ENCODE results near the gene ARHGAP10.
"Not testable (repeated sequence)": the region's sequence is repeated elsewhere in the genome, so short reads cannot be mapped to it uniquely, and the experiment has no call there.

ARHGAP10 gene

DNA sequence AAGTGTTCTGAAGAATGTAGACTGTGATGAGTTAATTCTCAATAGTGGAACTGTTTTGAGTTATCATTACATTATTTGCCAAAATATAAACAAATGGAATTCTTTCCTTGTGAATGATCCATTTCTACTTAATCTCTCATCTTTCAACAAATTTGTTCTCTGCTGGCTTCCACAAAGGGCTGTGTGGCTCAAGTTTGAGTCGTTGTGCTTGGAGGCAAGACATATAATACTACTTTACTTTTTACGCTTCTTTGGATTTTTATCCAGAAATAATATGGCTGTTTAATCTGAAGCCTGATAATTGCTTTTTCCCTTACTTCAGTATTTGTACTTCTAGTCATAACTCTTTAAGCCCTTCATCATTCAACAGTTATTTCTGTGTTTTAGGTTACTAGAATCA is 169.5 kb downstream of the ARHGAP10 start:
- peak; percentile 16 for DNase-seq (ENCODE audit: low read depth)

DNA sequence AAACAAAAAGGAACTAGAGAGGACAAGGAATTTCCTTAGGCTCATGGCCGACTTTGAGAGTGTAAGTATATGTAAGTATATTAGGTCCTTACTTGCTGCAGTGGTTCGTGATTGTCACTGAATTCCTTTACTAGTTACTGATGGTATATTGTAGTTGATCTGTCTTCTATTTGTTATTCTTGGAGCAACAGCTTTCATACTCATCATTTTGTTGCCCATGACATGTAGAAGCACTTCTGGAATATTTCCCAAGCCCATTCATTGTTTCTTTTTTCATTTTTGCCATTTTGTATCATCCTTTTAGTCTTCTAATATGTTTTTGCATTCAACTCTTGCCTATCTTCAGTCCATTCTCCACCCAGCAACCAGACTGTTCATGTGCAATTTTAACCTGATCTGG is 170.0 kb downstream of the ARHGAP10 start:
- peak; percentile 36 for DNase-seq (ENCODE audit: low read depth)

DNA sequence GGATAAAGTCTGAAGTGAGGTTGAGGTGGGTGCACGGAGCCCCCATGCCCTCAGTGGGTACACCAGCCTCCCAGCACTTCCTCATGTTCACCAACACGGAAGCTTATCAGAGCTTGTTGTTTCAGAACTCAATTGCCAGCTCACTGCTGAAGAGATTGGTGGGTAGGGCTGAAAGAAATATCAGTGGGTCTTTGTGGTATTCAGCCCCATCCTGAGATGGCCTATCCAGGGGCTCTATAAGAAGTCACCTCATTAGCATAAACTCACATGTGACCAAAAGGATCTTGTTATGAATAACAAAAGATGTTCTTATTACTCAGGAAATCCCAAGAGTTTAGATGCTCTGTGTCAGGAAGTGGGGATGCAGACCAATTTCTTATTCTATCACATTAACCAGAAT is 177.3 kb downstream of the ARHGAP10 start:
- DNase-seq (ENCODE audit: low read depth): no peak

DNA sequence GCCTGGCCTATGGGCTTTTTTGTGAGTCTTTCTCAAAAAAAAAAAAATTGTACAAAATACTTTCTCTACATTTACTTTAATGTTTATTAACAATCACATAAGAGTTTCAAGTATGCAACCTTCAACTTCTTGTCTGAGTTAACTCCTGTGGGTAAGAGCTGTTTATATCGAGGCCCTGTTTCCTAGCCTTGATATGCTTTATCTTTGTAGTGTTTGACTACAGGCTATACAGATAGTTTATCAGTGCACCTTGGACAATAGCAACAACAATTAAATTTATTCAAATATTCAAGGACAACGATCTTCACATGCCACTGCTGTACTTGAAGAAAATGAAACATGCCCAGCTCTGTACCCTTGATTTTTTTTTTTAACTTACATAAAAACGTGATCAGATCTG is 178.4 kb downstream of the ARHGAP10 start:
- no peak for DNase-seq (ENCODE audit: low read depth)

DNA sequence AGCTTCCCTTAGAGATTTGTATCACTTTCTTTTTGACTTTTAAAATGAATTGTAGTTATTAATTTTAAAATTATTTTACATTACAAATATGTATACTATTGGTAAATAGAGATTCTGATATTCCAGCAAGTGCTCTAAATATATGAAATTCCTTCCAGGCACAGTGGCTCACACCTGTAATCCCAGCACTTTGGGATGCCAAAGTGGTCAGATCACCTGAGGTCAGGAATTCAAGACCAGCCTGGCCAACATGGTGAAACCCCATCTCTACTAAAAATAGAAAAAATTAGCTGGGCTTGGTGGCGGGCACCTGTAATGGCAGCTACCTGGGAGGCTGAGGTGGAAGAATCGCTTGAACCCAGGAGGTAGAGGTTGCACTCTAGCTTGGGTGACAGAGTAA is 180.2 kb downstream of the ARHGAP10 start:
- not testable (repeated sequence) for DNase-seq (ENCODE audit: low read depth)

DNA sequence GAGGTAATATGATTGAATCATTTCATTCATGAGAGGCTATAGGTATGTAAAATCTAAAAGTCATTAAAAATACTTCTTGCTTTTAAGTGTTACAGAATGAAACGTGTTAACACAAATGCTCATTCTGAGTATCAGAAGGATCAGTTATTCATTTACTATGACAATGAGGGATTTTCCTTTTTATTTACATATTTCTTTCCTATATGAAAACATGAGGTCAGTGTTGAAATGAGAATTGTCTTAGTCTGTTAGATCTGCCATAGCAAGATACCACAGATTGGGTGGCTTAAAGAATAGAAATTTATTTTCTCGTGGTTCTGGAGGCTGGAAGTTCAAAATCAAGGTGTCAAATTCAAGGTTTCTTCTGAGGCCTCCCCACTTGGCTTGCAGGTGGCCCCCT is 181.2 kb downstream of the ARHGAP10 start:
- DNase-seq (ENCODE audit: low read depth): no peak

DNA sequence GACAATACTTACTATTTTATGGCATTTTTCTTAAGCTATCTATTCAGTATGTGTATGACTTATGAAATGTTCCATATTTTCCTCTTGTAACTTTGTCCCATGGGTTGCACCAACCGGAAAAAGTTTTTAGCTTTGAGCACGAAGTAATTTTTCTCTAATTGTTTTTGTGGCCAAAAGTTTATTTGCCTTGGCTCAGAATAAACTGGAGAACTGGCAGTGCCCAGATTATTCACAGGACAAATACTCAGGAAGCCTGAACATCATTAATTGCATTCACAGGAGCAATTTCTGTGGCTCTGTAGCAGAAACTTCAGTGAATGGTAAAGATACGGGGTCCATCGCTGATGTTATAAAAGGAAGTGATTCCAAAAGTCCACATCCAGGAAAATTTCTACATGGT is 184.5 kb downstream of the ARHGAP10 start:
- DNase-seq (ENCODE audit: low read depth): peak; percentile 86

DNA sequence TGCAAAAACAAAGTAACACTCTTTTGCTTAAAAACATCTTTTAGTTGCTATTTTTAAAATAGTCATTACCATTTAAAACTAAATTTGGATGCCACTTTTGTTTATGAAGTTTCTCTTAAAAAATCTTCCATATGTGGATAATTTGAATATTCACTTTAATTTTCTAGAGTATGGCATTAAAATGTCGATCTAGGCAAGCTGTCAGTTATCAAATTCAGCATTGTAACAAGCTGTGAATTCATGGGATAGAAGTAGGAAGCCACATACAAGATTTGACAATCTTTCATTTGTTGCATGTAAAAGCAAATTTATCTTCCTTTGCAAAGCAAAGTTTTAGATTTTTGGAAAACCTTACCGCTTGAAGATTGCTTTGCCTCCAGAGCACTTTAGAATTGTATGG is 191.5 kb downstream of the ARHGAP10 start:
- no peak for DNase-seq (ENCODE audit: low read depth)

DNA sequence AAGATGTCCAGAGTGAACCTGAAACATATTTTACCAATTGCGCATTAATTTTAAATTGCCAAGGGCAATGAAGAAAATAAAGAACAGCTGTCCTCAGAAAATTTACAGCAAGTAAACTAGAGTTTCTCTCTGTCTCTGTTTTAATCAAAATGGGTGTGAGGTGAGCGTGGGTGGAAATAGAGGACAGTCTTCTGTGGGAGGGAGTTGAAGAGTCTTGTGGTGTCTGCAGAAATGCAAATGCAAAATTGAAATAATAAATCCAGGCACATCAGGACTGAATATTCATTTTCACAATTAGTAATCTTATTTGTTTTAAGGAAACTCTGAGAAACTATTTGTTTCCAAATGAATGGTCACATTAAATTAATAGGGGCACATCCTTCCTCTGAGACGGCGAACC is 192.0 kb downstream of the ARHGAP10 start:
- no peak for DNase-seq (ENCODE audit: low read depth)

DNA sequence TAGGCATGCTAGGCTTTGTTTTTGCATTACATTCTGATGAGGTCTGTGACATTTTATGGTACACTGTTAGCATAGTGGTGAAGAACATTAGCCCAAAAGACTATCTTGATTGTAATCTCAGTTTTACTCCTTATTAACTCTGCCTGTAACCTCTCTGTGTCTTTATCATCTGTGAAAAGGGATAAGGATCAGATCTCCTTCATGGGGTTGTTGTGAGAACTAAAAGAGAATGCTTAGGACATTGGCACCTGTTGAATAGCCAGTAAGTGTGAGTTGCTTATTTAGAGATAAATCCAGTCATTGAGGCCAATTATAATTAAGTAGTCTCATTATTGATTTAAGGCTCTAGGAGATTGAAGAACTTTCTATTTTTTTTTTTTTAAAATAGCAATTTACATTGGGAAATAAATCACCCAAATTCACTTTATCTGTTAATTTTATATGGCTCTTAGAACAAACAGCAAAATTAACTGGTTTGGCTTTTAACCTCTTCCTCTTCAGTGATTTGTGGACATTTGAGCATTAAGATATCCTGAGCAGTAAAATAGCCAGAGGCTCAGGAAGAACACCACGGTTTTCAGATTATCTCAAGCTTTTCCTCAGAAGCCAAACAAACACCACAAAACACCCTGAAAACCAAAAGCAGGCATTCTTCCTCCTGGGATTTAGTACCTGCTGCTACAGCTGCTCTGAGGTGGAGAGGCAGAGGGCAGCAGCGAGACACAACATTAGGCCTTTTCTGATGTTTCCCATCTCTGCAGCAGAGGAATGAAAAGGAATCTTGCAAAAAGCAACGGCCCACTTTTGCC is 192.9 kb downstream of the ARHGAP10 start:
- no peak for DNase-seq (ENCODE audit: low read depth)

DNA sequence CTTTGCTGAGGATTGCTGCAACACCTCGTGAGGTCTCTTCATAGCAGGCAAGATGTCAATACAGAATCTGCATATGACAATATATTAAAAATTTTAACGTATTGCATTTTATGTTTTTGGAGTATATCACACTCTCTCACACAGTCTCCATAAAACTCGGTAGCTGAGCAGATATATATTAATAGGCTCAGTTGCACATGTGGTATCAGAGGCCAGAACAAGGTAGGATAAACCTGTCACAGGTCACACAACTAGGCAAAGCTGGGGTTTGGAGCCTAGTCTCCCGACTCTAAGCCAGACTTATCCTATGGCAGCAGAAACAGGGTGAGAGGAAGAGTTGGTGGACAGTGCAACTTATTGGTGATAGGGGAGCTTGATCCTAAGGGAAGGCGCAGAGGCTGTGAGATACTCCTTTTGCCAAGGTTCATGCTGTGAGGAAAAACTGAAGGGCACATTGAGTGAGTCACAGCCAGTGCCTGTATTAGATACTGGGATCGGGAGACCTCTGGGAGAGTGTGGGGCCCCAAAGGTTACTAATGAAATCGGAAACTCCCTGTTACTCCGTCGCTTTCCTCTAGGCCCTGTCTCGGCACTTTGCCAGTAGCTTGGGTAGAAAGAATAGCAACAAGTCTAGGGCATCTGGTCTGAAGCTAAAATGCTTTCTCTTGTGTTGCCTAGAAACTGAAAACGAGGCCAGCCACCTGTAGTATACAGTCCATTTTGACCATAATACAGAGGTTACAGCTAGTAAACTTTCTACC is 195.7 kb downstream of the ARHGAP10 start:
- no peak for DNase-seq (ENCODE audit: low read depth)

DNA sequence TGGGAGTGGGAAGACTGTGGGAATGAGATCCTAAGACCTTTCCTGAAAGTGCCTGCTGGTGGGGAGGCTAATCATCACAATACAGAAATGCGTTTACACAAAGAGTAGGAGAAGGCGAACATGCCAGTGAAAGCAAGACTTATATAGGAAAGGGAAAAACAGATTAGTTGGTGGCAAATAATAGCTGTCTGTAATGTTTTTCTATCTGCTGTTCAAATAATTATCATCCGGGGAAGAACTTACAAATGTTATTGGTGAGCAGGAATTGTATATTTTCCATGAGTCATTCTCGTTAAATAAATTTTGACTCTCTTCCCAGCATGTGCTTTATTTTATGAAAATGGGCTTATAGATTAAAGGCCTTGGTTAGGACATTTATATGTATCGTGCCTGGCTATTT is 196.5 kb downstream of the ARHGAP10 start:
- peak; percentile 35 for DNase-seq (ENCODE audit: low read depth)

DNA sequence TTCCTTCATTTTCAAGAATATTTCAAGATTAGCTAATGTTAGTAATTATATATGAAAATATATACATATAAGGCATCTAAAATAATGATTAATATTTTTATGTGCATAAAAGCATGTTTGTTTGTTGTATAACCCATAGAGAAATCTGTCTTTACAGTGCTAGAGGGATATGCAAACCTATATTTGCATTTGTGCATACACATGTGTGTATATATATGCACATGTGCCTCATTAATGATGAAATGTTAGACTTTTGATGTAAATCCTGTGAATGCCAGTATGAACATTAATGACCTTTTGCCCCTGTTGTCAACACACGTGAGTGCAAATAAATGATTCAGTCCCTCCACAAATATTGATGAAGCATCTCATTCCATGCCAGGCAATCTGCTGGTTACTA is 197.9 kb downstream of the ARHGAP10 start:
- DNase-seq (ENCODE audit: low read depth): no peak

DNA sequence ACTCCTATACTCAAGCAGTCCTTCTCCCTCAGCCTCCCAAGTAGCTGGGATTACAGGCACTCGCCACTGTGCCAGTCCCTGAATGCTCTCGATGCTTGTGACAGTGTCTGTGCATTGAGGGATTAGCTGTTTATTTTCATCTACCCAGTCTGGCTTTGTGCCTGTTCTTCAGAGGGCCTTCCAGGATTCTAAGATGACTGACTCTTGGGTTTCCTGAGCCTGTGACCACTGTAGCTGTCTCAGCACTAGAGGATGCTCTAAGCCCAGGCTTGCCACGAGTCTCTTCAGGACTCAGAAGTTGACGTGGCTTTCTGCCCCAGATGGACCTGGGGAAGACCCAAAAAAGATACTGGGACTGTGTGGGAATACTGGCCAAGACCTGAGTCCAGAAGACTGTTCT is 201.4 kb downstream of the ARHGAP10 start:
- peak; percentile 21 for DNase-seq (ENCODE audit: low read depth)

DNA sequence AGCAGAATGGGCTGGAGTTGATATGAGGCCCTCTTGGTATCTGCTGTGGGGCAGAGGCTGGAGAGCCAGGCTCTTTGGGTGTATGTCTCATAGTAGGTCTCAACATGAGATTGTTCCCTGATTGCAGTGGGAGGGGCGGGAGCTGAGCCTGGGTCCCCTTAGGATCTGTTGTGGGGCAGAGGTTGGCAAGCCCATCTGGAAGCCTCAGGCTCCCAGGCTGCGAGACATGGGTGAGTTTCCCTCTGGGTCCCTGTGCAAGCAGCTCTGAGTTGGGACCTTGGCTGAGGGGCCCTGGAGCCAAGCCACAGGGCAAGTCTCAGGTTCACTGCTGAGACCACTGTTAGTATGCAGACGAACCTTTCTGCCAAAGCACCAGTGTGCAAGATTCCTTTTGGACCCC is 201.9 kb downstream of the ARHGAP10 start:
- DNase-seq (ENCODE audit: low read depth): no peak

DNA sequence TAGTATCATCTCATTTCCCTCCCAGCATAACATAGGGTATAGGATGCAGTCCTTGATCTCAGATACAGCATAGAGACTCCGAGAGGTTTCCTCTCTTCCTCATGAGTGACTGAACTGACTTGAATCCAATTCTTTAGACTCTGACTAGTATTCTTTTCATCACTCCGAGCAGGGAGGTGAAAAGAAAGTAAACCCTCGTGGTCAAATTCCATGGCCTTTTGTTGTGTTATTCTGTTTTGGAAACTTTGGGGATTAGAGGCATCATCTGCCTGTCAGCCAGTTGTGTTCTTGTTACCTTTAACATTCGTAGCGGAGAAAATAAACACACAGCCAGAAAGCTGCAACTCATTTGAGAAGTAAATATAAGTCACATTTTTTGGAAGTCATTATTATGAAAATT is 206.6 kb downstream of the ARHGAP10 start:
- DNase-seq (ENCODE audit: low read depth): no peak

DNA sequence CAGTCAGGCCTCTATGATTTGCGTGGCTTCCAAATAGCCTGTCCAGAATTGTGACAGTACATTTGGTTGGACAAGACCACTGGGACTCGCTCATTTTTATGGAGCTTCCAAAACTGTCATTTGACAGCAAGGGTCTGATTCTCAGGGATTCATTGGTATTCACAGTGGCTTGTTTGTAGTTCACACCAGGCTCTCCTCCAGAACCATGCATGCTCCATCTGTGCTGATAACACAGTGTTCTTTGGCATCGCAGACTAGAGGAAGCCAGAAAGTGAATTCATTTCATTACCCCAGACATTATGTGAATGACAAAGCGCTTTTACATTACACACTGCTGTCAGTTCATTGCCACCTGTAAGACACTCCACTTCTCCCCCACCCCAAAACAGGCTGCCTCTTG is 208.3 kb downstream of the ARHGAP10 start:
- no peak for DNase-seq (ENCODE audit: low read depth)

DNA sequence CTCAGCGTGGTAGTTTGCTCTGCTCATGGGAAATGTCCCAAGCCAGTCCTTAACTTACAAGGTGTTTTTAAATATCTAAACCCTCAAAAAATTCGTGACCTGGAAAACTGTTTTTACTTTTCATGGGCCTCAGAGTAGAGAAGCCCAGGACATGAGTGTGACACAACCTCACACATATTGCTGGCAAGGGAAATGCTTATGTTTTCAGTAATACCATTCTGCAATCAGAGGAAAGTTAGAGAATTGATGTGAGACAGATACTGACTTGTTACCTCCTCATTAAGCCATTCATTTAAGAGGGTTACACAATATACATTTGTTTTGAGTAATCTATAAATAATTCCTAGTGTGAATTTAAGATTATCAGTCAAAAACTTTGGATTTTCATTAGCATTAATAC is 209.5 kb downstream of the ARHGAP10 start:
- DNase-seq (ENCODE audit: low read depth): no peak

DNA sequence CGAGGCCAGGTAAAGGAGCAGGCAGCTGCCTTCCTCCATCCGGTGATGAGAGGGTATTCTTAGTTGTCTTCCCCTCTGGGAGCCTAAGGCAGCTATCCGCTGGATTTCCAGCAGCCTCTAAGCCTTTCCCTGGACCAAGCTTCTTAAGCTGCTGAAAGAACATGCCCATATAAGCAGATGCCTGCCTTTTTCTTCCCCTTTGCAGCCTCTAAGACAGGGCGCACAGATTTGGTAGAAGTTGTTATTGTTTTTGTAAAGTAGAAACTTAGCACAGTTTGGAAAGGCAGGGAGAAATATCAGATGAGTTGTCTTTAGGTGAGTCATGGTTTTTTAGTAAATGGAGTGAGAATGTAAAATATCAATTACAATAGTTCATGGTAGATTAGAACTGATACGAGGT is 210.8 kb downstream of the ARHGAP10 start:
- no peak for DNase-seq (ENCODE audit: low read depth)

DNA sequence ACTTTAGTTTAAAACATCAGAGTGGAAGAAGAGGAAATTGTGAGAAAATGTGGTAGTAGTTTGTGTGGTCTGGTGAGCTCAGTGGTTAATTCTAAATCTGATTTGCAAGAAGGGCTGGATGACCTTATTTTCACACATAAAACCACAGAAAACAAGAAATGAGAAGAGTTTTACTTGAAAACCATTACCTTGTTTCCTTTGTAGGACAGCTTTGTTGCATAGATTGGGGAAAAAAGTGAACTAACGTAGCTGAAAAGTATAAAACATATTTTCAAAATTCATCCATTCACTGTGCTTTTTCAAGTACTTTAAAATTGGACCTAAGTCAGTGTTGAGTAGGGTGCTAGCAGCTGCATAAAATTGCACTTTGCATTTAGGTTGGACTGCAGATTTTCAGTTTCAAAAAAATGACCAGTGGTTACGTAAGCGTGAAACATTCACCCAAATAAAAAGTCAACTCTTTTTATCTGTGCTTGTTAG is 211.3 kb downstream of the ARHGAP10 start:
- no peak for DNase-seq (ENCODE audit: low read depth)

DNA sequence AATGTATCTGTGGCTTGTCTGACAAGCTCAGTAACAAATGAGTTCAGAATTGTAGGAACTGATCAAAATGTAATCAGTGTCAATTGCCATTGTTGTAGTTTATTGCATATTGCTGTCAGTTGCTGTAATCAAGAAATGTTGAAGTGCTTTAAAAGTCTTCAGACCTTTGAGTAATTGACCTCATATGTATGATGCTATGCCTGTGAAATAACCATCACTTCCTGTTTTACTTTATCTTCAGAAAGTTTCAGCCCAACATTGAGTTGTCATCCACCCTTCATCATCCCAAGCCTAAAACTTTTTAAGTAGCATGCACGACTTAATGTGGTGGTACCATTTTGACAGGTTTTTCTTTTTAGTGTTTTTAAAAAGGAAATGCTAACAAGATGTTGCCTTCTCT is 212.4 kb downstream of the ARHGAP10 start:
- DNase-seq (ENCODE audit: low read depth): no peak

DNA sequence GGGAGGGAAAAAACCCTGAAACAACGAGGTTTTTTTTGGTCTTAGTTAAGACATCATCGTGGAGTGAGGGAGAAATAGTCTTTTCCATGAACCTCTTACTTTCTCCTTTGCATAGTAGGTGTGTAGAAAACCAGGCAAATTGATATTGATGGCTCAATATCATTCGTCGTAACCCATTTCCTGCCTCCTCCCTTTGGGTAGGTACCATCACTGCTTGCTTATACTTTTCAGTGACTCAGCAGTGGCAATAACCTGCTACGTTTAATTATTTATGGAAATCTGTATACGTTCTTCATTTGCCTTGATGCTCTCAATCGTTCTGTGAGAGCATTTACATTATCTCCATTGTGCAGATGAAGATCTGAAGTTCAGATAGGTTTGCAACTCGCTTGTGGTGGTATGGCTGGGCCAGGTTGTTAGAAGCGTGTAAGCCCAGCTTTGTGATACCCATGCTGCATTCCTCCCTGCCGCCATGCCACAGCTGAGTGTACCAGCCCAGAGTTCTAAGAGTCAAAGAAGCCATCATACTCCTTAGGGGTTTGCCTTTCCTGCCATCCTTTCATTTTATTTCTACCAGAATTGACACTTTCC is 212.9 kb downstream of the ARHGAP10 start:
- no peak for DNase-seq (ENCODE audit: low read depth)

DNA sequence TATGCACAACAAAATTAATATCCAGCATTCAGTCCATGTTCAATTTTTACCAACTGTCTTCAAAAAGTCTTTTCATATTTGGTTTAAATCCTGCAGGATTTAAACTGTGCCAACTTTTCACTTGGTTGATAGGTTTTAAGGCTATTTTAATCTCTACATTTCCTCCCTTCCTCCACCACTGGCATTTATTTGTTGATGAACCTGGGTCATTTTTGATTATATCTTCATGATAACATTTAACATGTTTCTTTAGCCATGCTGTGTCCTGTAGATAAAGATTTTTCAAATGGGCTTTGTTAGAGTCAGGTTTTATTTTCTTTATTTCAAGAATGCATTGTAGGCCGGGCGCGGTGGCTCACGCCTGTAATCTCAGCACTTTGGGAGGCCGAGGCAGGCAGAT is 216.4 kb downstream of the ARHGAP10 start:
- DNase-seq (ENCODE audit: low read depth): no peak
